GM12874 (cell line): ENCODE measurements around the gene MAST4.

Source experiments
- TF ChIP-seq, protein P1 (sequence below): IDR thresholded peaks from 2 replicates; pipeline ENCODE4 v1.5.1; 2011; ENCODE audit warnings: low read depth, mild to moderate bottlenecking, control low read depth, low read length, moderate library complexity; ENCODE audit not compliant: insufficient read depth

MAST4 gene

DNA sequence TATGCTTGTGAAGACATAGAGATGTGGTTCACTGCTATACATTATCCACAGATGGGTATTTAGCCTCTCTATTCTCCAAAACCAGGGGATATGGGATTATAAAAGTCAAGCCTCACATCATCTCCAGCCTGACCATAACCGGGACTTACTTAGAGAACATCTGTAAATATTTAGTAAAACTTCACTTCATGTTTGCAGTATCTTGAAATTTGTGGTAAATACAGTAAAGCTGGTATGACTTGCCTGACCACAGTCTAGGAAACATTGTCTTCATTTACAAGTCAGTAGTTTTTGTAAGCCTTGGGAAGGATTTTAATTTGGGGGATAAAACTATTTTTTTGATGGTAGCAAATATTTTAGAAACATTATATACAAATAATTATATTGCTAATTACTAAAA lies 64.2 kb downstream of the MAST4 start:
- TF ChIP-seq, protein P1, sequence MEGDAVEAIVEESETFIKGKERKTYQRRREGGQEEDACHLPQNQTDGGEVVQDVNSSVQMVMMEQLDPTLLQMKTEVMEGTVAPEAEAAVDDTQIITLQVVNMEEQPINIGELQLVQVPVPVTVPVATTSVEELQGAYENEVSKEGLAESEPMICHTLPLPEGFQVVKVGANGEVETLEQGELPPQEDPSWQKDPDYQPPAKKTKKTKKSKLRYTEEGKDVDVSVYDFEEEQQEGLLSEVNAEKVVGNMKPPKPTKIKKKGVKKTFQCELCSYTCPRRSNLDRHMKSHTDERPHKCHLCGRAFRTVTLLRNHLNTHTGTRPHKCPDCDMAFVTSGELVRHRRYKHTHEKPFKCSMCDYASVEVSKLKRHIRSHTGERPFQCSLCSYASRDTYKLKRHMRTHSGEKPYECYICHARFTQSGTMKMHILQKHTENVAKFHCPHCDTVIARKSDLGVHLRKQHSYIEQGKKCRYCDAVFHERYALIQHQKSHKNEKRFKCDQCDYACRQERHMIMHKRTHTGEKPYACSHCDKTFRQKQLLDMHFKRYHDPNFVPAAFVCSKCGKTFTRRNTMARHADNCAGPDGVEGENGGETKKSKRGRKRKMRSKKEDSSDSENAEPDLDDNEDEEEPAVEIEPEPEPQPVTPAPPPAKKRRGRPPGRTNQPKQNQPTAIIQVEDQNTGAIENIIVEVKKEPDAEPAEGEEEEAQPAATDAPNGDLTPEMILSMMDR = no peak

DNA sequence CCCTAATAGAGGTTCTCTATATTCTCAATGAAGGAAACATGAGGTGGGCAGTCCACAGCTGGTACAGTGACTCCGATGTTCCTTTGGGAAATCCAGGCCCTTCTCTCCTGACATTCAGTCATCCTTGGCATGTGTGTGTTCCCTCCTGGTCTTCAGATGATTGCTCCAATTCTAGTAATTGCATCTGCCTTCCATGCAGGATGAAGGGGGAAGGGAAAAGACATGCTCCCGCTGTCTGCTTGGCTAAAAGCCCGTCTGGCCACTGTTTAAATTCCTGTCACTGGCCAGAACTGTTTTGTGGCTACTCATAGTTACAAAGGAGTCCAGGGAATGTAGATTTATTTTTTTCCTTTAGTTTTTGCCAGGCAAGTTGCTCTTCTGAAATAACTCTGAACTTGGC lies 65.0 kb downstream of the MAST4 start:
- TF ChIP-seq, protein P1 = no peak

DNA sequence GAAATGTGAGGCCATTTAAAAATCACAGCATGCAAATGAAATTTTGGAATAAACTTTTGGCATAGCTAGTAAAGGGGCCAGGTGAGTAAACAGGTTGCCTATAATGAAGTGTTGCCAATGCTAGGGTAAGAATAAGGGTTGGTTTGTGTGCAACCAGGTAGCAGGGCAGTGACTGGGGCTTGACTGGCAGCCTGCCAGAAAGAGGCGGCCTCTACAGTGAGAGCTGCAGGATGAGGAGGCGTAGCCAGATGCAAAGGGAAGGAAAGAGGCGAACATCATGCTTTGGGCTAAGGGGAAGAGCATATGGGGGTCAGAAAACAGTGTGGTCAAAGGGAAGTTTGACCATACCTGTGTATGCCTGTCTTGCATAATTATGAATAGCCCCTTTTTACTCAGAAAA lies 70.6 kb downstream of the MAST4 start:
- TF ChIP-seq, protein P1 = no peak

DNA sequence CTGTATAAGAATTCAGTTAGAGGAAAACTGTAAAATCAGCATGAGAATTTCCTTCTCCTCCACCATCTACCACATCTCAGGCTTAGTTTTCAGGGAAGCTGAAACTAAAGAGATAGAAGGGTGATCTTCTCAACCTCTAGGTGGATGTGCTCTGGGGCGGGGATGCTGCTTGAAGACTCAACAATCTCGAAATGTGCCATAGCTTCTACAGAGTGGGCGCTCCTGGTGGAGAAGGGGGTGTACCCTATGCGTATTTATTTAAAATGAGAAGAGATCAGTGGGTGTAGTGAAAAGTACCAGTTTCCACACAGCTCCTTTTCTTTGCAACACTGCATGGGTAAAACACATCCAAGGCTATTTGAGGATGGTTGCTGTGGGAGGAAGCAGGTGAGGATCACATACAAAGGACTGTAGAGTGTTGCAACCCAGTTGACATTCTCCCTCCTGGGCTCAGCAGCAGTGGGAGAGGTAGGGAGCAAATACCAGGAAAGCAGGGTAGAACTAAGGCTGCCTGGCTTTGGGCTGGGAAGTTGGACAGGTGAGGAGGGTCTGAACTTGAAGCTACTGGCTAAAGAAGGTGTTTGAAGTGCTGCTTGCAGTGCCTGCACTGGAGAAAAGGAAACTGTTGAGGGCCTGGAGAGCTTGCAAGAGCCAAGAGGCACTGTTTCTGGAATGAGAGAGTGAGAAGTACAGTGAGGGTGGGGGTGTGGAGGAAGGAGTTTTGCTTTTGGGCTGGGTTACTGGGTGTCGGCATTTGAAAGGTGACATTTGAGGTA lies 73.1 kb downstream of the MAST4 start:
- TF ChIP-seq, protein P1 = no peak

DNA sequence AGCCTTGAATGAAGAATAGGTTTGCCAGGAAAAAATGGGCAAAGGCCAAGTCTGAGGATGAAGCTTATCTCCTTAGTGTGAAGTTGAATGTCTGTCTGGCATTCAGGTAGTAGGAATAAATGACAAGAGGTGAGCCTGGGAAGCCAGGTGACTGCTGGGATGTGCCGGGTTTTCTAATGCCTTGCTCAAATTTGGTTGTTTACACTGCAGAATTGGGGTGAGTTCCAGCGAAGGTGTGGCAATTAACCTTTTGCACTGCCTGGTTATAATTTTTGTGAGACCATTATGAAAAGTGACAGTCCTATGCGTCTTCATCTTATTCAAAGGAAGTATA lies 73.6 kb downstream of the MAST4 start:
- TF ChIP-seq, protein P1 = no peak

DNA sequence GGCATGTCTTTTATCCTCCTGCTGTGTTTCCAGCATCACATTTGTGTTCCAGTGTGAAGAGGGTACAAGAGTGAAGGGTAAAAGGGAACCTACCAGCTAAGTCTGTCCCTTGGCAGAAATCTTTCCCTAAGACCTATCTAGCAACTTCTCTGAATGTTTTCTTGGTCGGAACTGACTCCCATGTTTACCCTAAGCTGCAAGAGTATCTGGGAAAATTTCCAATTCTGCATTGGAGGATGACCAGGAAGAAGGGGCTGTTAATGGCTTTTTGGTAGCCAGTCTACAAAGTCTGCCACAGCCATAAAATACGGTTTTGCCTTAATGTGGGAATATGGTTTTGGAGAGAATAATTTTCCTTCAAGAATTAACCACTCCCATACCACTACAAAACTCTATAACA lies 75.1 kb downstream of the MAST4 start:
- TF ChIP-seq, protein P1 = no peak

DNA sequence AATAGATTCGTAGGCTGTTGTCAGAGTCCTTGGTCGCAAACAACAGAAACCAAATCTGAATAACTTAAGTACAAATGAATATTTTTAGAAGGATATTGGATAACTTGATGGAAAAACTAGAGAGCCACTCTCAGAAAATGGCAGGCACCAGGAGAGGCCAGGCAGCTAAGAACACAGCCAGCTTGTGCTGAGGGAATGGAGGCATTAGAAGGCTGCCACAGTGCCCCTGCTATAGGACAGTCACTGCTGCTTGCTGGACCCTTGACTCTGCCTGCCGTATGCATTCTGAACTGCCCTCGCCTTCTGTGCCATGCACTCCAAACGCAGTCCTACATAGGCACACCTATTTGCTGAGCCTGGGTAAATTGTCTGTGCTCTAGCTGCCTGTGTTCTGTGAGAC lies 78.6 kb downstream of the MAST4 start:
- TF ChIP-seq, protein P1 = no peak
